WTC11 (cell line): ENCODE data around the gene RFX3.

Experiments
- ATF1 ChIP-seq: sonication (generic); formaldehyde crosslinking; IDR thresholded peaks from 2 replicates; pipeline ENCODE4 v1.8.1; 2023; ENCODE audit warnings: mild to moderate bottlenecking, moderate library complexity, missing genetic modification reagents
- CTCF ChIP-seq: fragments of 200-600 bp; IDR thresholded peaks from 2 replicates; pipeline ENCODE4 v1.8.0; 2022; ENCODE audit warnings: antibody characterized with exemption
- E2F4 ChIP-seq: sonication (generic); formaldehyde crosslinking; IDR thresholded peaks from 2 replicates; pipeline ENCODE4 v1.8.1; 2022; ENCODE audit warnings: low read depth, mild to moderate bottlenecking, moderate library complexity, missing genetic modification reagents, borderline replicate concordance
- ELF4 ChIP-seq: sonication (generic); formaldehyde crosslinking; IDR thresholded peaks from 2 replicates; pipeline ENCODE4 v1.8.1; 2022; ENCODE audit warnings: low read depth, mild to moderate bottlenecking, moderate library complexity, missing genetic modification reagents
- FOXP1 ChIP-seq: sonication (generic); formaldehyde crosslinking; IDR thresholded peaks from 2 replicates; pipeline ENCODE4 v1.8.0; 2022; ENCODE audit warnings: missing genetic modification reagents, mild to moderate bottlenecking, moderate library complexity, borderline replicate concordance
- MAX ChIP-seq: sonication (generic); formaldehyde crosslinking; IDR thresholded peaks from 2 replicates; pipeline ENCODE4 v1.8.0; 2022; ENCODE audit warnings: mild to moderate bottlenecking, missing genetic modification reagents
- NR1H2 ChIP-seq: sonication (generic); formaldehyde crosslinking; IDR thresholded peaks from 2 replicates; pipeline ENCODE4 v1.9.0; 2021; ENCODE audit warnings: mild to moderate bottlenecking, moderate library complexity, missing genetic modification reagents
- NR2C2 ChIP-seq: sonication (generic); formaldehyde crosslinking; IDR thresholded peaks from 2 replicates; pipeline ENCODE4 v1.8.0; 2022; ENCODE audit warnings: mild to moderate bottlenecking, missing genetic modification reagents
- NR3C1 ChIP-seq: sonication (generic); formaldehyde crosslinking; conservative IDR thresholded peaks from 2 replicates; pipeline ENCODE4 v1.8.1; 2023; ENCODE audit warnings: low read depth, mild to moderate bottlenecking, missing genetic modification reagents
- SMAD3 ChIP-seq: sonication (generic); formaldehyde crosslinking; IDR thresholded peaks from 2 replicates; pipeline ENCODE4 v1.8.0; 2022; ENCODE audit warnings: missing genetic modification reagents, mild to moderate bottlenecking, borderline replicate concordance
- TP53 ChIP-seq: sonication (generic); formaldehyde crosslinking; IDR thresholded peaks from 2 replicates; pipeline ENCODE4 v1.8.1; 2023; ENCODE audit warnings: mild to moderate bottlenecking, missing genetic modification reagents
- USF1 ChIP-seq: sonication (generic); formaldehyde crosslinking; IDR thresholded peaks from 2 replicates; pipeline ENCODE4 v1.8.0; 2022; ENCODE audit warnings: mild to moderate bottlenecking, missing genetic modification reagents
- ZNF317 ChIP-seq: sonication (generic); formaldehyde crosslinking; IDR thresholded peaks from 2 replicates; pipeline ENCODE4 v1.8.1; 2023; ENCODE audit warnings: low read depth, mild to moderate bottlenecking, moderate library complexity, missing genetic modification reagents, borderline replicate concordance

- TF ChIP-seq CTCF (no peak), NR2C2 (CRISPR knock-in tag) (no peak), ZNF317 (CRISPR knock-in tag) (no peak), SMAD3 (CRISPR knock-in tag) (no peak), TP53 (no peak), ELF4 (CRISPR knock-in tag) (no peak), E2F4 (CRISPR knock-in tag) (no peak), NR1H2 (CRISPR knock-in tag) (no peak), ATF1 (CRISPR knock-in tag) (no peak), FOXP1 (CRISPR knock-in tag) (no peak), MAX (no peak), NR3C1 (CRISPR knock-in tag) (no peak), USF1 (CRISPR knock-in tag) (no peak)
Measured at GRCh38 chr9:3403315-3403714, 122.5 kb downstream of the RFX3 start.
